HL-60 (cell line): Measurements from ENCODE around the gene CSNK1G1.

ENCODE experiments used
- CTCF ChIP-seq: IDR thresholded peaks from one replicate; pipeline ENCODE4 v1.5.1; 2011; ENCODE audit warnings: low read length, control low read depth, inconsistent platforms; ENCODE audit not compliant: insufficient read depth
- GABPA ChIP-seq: IDR thresholded peaks from 2 replicates; pipeline ENCODE4 v1.6.1; 2012; ENCODE audit warnings: low read depth
- POLR2AphosphoS5 ChIP-seq: IDR thresholded peaks from 2 replicates; pipeline ENCODE4 v1.6.1; 2012; ENCODE audit warnings: low read depth
- REST ChIP-seq: IDR thresholded peaks from 2 replicates; pipeline ENCODE4 v1.6.1; 2012; ENCODE audit warnings: low read depth; ENCODE audit not compliant: insufficient replicate concordance
- SPI1 ChIP-seq: IDR thresholded peaks from 2 replicates; pipeline ENCODE4 v1.6.1; 2012; ENCODE audit warnings: low read depth, mild to moderate bottlenecking, borderline replicate concordance

GRCh38 chr15:64264502-64264901, 91.5 kb downstream of the CSNK1G1 start:
- no peak for TF ChIP-seq CTCF
- no peak for TF ChIP-seq SPI1
- TF ChIP-seq REST: no peak
- no peak for TF ChIP-seq GABPA
- no peak for TF ChIP-seq POLR2AphosphoS5
